Activated CD4-positive, alpha-beta memory T cell treated with anti-CD3 and anti-CD28 coated beads for 36 hours (primary cell): ENCODE results near the gene PLRG1. TPM values are rescaled to one million over a fixed set of nuclear protein-coding genes. Genes with fewer than 3 reads are reported as not detected.

Experiments
- CTCF ChIA-PET: fragments of 350-600 bp; sonication (Branson Sonifier 250); formaldehyde crosslinking; loops from one replicate; lab custom pipeline; 2021; ENCODE audit warnings: antibody characterized with exemption, inconsistent platforms; lab: Charles Lee
- POLR2A ChIA-PET: fragments of 350-600 bp; sonication (Branson Sonifier 250); formaldehyde crosslinking; loops from one replicate; lab custom pipeline; 2021; ENCODE audit warnings: antibody characterized with exemption; lab: Charles Lee
- DNase-seq: peaks from one replicate; pipeline ENCODE4 v3.0.0-alpha.2; 2020
- H3K27ac Mint-ChIP-seq: one replicate; pipeline ENCODE4 v1.8.0; 2021; ENCODE audit warnings: mixed read lengths
- H3K27me3 Mint-ChIP-seq: one replicate; pipeline ENCODE4 v1.8.0; 2021; ENCODE audit warnings: mixed read lengths
- H3K36me3 Mint-ChIP-seq: one replicate; pipeline ENCODE4 v1.8.0; 2021; ENCODE audit warnings: mixed read lengths
- H3K4me1 Mint-ChIP-seq: one replicate; pipeline ENCODE4 v1.8.0; 2021; ENCODE audit warnings: low read depth, mixed read lengths
- H3K4me3 Mint-ChIP-seq: one replicate; pipeline ENCODE4 v1.8.0; 2021; ENCODE audit warnings: mild to moderate bottlenecking, mixed read lengths
- H3K9me3 Mint-ChIP-seq: one replicate; pipeline ENCODE4 v1.8.0; 2021; ENCODE audit warnings: mixed read lengths
- intact Hi-C: fragments of 100-400 bp; cut with micrococcal nuclease; formaldehyde crosslinking; loops from one replicate; pipeline ENCODE4 v1.15.1; 2023
- total RNA-seq, 2 experiments: library from RNA; stranded (reverse); gene quantifications; one replicate each; pipeline ENCODE4 v1.2.3, GENCODE V29; 2021

PLRG1 gene
- total RNA-seq, 2 experiments from 2014 or later, result 99.3 to 103 TPM

GRCh38 chr4:154569028-154569427 lies 18.8 kb upstream of the PLRG1 start:
- H3K4me1 Mint-ChIP-seq, result no peaks in the 10 kb centered on the region
- intact Hi-C loops, result no loop called here
- H3K4me3 Mint-ChIP-seq, result no peak overlapping the region
- CTCF ChIA-PET, result interaction anchor here (2.1 kb wide), 1 partner anchor 10 kb away, joined by 4 read pairs; no protein-coding TSS in a partner anchor
- H3K9me3 Mint-ChIP-seq, result no peaks in the 10 kb centered on the region
- no peaks in the 10 kb centered on the region for H3K36me3 Mint-ChIP-seq
- peaks cover 1% of the 10 kb centered on the region for H3K27me3 Mint-ChIP-seq
- no peak overlapping the region for H3K27ac Mint-ChIP-seq
- no peak for DNase-seq
- POLR2A ChIA-PET, result no interaction called here

- Mint-ChIP-seq H3K27ac (no peak overlapping the region), H3K4me3 (no peak overlapping the region), H3K4me1 (no peaks in the 10 kb centered on the region), H3K36me3 (no peaks in the 10 kb centered on the region), H3K9me3 (no peaks in the 10 kb centered on the region), H3K27me3 (peaks cover 1% of the 10 kb centered on the region)
- intact Hi-C loops, result no loop called here
- ChIA-PET POLR2A (no interaction called here), CTCF (interaction anchor here (1.0 to 2.1 kb wide), 2 partner anchors 7 to 17 kb away, joined by 3 to 4 read pairs; partner anchors contain the start of gene PLRG1)
- DNase-seq, result no peak
Observed at GRCh38 chr4:154566639-154567204, 16.5 kb upstream of the PLRG1 start.

- Mint-ChIP-seq H3K4me1 (no peaks in the 10 kb centered on the region), H3K36me3 (no peaks in the 10 kb centered on the region)
- CTCF ChIA-PET, result no interaction called here
Observed at GRCh38 chr4:154565704-154566103, 15.5 kb upstream of the PLRG1 start.

DNA sequence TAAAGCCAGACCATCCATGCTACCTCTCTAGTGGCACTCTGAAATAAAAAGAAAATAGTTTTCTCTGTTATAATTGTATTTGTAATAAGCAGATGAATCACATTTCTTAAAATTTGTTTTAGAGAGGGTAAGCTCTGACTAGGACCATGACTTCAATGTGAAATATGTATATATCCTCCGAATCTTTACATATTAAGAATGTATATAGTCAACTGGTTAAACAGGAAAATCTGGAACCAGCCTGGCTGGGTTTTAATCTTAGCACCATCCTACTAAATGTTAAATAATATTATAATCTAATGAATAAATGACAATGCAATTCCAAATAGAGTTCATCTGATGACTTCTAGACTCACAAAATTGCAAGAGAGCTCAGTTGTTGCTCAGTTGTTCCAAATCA lies 14.1 kb upstream of the PLRG1 start:
- DNase-seq, result no peak
- Mint-ChIP-seq H3K9me3 (no peaks in the 10 kb centered on the region), H3K4me3 (no peak overlapping the region), H3K36me3 (no peaks in the 10 kb centered on the region), H3K27me3 (no peaks in the 10 kb centered on the region), H3K27ac (no peak overlapping the region), H3K4me1 (peaks cover 5% of the 10 kb centered on the region)
- ChIA-PET POLR2A (no interaction called here), CTCF (interaction anchor here (1.3 to 1.5 kb wide), 2 partner anchors 9 to 54 kb away, joined by 3 to 6 read pairs; no protein-coding TSS in a partner anchor)
- intact Hi-C loops, result no loop called here

More at GRCh38 chr4:154565704-154566103, 15.5 kb upstream of the PLRG1 start:
- intact Hi-C loops, result no loop called here
- Mint-ChIP-seq H3K27me3 (peaks cover 1% of the 10 kb centered on the region), H3K27ac (no peak overlapping the region), H3K4me3 (no peak overlapping the region), H3K9me3 (no peaks in the 10 kb centered on the region)
- POLR2A ChIA-PET, result no interaction called here
- no peak for DNase-seq

DNA sequence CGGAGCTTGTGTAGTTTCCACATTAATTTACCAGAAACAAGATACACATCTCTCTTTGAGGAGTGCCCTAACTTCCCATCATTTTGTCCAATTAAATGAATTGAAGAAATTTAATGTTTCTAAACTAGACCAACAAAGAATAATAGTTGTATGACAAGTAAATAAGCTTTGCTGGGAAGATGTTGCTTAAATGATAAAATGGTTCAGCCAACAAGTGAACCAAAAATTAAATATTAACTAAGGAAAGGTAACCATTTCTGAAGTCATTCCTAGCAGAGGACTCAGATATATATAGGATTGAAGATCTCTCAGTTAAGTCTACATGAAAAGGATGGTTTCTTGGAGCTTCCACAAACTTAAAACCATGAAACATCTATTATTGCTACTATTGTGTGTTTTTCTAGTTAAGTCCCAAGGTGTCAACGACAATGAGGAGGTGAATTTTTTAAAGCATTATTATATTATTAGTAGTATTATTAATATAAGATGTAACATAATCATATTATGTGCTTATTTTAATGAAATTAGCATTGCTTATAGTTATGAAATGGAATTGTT lies 12.6 kb upstream of the PLRG1 start, which contains the start of gene FGB:
TSS of gene FGB (plus strand) at position 315 of the 558 bp plus-strand sequence. CDS start at position 323, 8 bp downstream.
- CTCF ChIA-PET, result interaction anchor here (1.3 to 6.0 kb wide), 2 partner anchors 12 to 58 kb away, joined by 3 to 98 read pairs; partner anchors contain the start of gene PLRG1
- intact Hi-C loops, result no loop called here
- DNase-seq, result no peak
- H3K4me3 Mint-ChIP-seq, result no peak within 1 kb of the TSS
- no peak within 1 kb of the TSS for H3K27ac Mint-ChIP-seq
- H3K36me3 Mint-ChIP-seq, result no peaks in the 10 kb centered on the region
- peaks cover 5% of the 10 kb centered on the region for H3K4me1 Mint-ChIP-seq
- H3K9me3 Mint-ChIP-seq, result no peaks in the 10 kb centered on the region
- peaks cover 2% of the 10 kb centered on the region for H3K27me3 Mint-ChIP-seq
- POLR2A ChIA-PET, result no interaction called here

DNA sequence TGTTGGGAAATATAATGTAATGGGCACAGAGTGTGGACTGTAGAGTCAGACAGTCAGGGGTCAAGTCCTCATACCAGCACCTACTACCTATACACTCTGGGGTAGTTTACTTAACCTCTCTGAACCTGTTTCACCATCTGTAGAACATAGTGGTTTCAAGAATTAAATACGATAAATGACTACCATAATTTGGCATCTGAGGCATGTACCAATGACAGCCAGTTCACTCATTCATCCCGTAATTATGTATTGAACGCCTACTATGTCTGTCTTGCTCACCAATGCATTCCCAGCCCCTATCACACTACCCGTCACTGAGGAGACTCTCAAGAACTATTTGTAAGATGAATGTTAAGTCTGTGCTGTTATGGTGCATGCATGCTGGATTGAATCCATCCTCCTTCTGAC lies 10.6 kb upstream of the PLRG1 start:
- H3K27me3 Mint-ChIP-seq, result peaks cover 2% of the 10 kb centered on the region
- no peak overlapping the region for H3K4me3 Mint-ChIP-seq
- DNase-seq, result no peak
- peaks cover 5% of the 10 kb centered on the region for H3K4me1 Mint-ChIP-seq
- intact Hi-C loops, result no loop called here
- ChIA-PET POLR2A (no interaction called here), CTCF (interaction anchor here (3.0 to 6.0 kb wide), 2 partner anchors 11 to 60 kb away, joined by 26 to 98 read pairs; partner anchors contain the start of gene PLRG1)
- no peak overlapping the region for H3K27ac Mint-ChIP-seq
- no peaks in the 10 kb centered on the region for H3K9me3 Mint-ChIP-seq
- no peaks in the 10 kb centered on the region for H3K36me3 Mint-ChIP-seq

- no peaks in the 10 kb centered on the region for H3K36me3 Mint-ChIP-seq
- ChIA-PET CTCF (interaction anchor here (3.0 to 6.0 kb wide), 2 partner anchors 10 to 60 kb away, joined by 26 to 98 read pairs; partner anchors contain the start of gene PLRG1), POLR2A (no interaction called here)
- H3K27me3 Mint-ChIP-seq, result peaks cover 2% of the 10 kb centered on the region
- H3K4me3 Mint-ChIP-seq, result no peak overlapping the region
- H3K9me3 Mint-ChIP-seq, result no peaks in the 10 kb centered on the region
- intact Hi-C loops, result no loop called here
- peaks cover 5% of the 10 kb centered on the region for H3K4me1 Mint-ChIP-seq
- H3K27ac Mint-ChIP-seq, result no peak overlapping the region
- no peak for DNase-seq
Observed at GRCh38 chr4:154560419-154560801, 10.2 kb upstream of the PLRG1 start.

GRCh38 chr4:154559494-154560418 lies 9.6 kb upstream of the PLRG1 start:
- peaks cover 5% of the 10 kb centered on the region for H3K4me1 Mint-ChIP-seq
- no peaks in the 10 kb centered on the region for H3K9me3 Mint-ChIP-seq
- H3K36me3 Mint-ChIP-seq, result no peaks in the 10 kb centered on the region
- ChIA-PET CTCF (interaction anchor here (0.6 to 6.0 kb wide), 10 partner anchors 8 to 816 kb away, joined by 3 to 98 read pairs (median 4); partner anchors contain the start of gene PLRG1), POLR2A (no interaction called here)
- H3K4me3 Mint-ChIP-seq, result no peak overlapping the region
- intact Hi-C loops, result loop anchor here (1.0 kb wide), 1 partner anchor 63 kb away; no protein-coding TSS in a partner anchor
- peaks cover 2% of the 10 kb centered on the region for H3K27me3 Mint-ChIP-seq
- no peak overlapping the region for H3K27ac Mint-ChIP-seq
- DNase-seq, result no peak

- no peaks in the 10 kb centered on the region for H3K9me3 Mint-ChIP-seq
- peaks cover 2% of the 10 kb centered on the region for H3K27me3 Mint-ChIP-seq
- H3K4me3 Mint-ChIP-seq, result no peak overlapping the region
- peaks cover 5% of the 10 kb centered on the region for H3K4me1 Mint-ChIP-seq
- no peak for DNase-seq
- no peak overlapping the region for H3K27ac Mint-ChIP-seq
- no peaks in the 10 kb centered on the region for H3K36me3 Mint-ChIP-seq
- intact Hi-C loops, result loop anchor here (1.0 kb wide), 1 partner anchor 63 kb away; no protein-coding TSS in a partner anchor
- POLR2A ChIA-PET, result no interaction called here
- CTCF ChIA-PET, result interaction anchor here (0.6 to 6.0 kb wide), 11 partner anchors 9 to 817 kb away, joined by 3 to 98 read pairs (median 3); partner anchors contain the start of gene PLRG1
Observed at GRCh38 chr4:154559141-154559493, 8.9 kb upstream of the PLRG1 start.

DNA sequence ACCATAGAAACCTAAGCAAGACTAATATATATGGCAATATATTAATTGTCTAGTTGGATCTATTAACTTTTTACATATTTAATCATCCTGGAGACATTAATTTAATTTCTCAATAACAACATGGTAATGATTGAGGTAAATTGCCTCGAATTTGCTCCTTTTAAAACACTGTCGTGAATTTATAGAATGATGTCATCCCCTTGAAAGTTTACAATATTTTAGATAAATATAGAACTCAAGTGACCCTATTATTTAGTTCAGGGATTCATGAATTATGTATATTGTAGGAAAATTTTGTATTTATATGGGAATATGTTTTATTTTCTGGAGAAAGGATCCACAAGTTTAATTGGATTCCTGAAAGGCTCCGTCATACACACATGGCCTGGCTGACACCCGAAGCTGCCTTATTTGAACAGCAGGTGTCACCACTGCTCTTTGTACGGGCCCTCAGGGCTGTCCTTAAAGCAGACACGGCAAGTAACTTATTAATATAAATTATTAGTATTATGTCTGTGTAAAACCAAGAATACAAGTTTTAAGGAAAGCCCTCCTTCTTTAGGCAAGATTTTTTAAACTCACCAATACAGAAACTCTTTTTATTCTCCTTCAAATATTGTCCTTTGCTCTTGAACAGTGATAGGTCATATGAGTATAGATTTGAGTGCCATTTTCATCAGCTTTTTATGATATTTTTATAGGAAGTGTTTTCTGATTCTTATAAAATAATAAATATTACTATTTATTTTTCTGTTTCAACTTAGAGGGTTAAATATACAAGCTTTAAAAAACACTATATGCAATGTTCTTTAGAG lies 1.9 kb upstream of the PLRG1 start:
- no peaks in the 10 kb centered on the region for H3K27me3 Mint-ChIP-seq
- no peaks in the 10 kb centered on the region for H3K9me3 Mint-ChIP-seq
- no peak overlapping the region for H3K4me3 Mint-ChIP-seq
- intact Hi-C loops, result loop anchor here (1.0 to 5.0 kb wide), 6 partner anchors 66 to 1401 kb away; partner anchors contain the start of gene CTSO
- ChIA-PET CTCF (interaction anchor here (0.6 to 8.0 kb wide), 10 partner anchors 8 to 1425 kb away, joined by 3 to 222 read pairs (median 6); no protein-coding TSS in a partner anchor), POLR2A (no interaction called here)
- peak; percentile 80 for DNase-seq
- peaks cover 9% of the 10 kb centered on the region for H3K36me3 Mint-ChIP-seq
- H3K27ac Mint-ChIP-seq, result no peak overlapping the region
- H3K4me1 Mint-ChIP-seq, result peaks cover 20% of the 10 kb centered on the region

DNA sequence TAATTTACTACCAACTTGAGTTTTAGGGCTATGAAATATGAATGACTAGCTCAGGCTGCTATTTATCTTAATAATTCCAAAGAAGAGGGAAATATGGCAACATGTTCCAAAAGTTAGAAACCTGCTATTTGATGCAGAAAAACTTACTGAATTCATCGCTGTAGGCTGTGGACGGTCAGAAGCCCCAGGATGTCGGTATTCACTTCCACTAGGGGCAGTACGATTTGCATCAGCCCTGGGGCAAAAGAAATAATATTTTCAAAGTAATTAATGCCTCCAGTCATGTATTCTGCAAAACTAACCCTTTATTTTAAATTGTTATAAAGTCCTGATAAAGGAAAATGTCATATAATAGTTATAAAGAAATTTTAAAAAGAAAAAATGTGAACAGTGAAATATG lies 4.5 kb downstream of the PLRG1 start:
- H3K36me3 Mint-ChIP-seq, result peaks cover 37% of the 10 kb centered on the region
- ChIA-PET CTCF (no interaction called here), POLR2A (no interaction called here)
- H3K4me1 Mint-ChIP-seq, result peaks cover 15% of the 10 kb centered on the region
- no peak overlapping the region for H3K27ac Mint-ChIP-seq
- H3K4me3 Mint-ChIP-seq, result no peak overlapping the region
- no peak for DNase-seq
- intact Hi-C loops, result no loop called here
- no peaks in the 10 kb centered on the region for H3K27me3 Mint-ChIP-seq
- no peaks in the 10 kb centered on the region for H3K9me3 Mint-ChIP-seq
